ENCODE data around the gene ELF5.

Gene ELF5

GRCh38 chr11:34513682-34514449 is at the start of gene ELF5:
Gene ELF5, minus strand, starts transcription at chr11:34513794. Its CDS starts 8,045 bp downstream, at chr11:34505749.
- no peak for DNase-seq (ENCODE audit: low read depth)

GRCh38 chr11:34562976-34563375 is 49.4 kb upstream of the ELF5 start:
- no peak for DNase-seq (ENCODE audit: low read depth)

- no peak for DNase-seq (ENCODE audit: low read depth)
Measured at GRCh38 chr11:34560511-34560910, 46.9 kb upstream of the ELF5 start.

- DNase-seq (ENCODE audit: low read depth): no peak
Measured at GRCh38 chr11:34558673-34559072, 45.1 kb upstream of the ELF5 start.

GRCh38 chr11:34558211-34558610 is 44.6 kb upstream of the ELF5 start:
- no peak for DNase-seq (ENCODE audit: low read depth)

- DNase-seq (ENCODE audit: low read depth): no peak
Measured at GRCh38 chr11:34552270-34552669, 38.7 kb upstream of the ELF5 start.

- no peak for DNase-seq (ENCODE audit: low read depth)
Measured at GRCh38 chr11:34549271-34549670, 35.7 kb upstream of the ELF5 start.

GRCh38 chr11:34548278-34548677 is 34.7 kb upstream of the ELF5 start:
- DNase-seq (ENCODE audit: low read depth): no peak

- DNase-seq (ENCODE audit: low read depth): no peak
Measured at GRCh38 chr11:34546511-34547209, 33.1 kb upstream of the ELF5 start.

GRCh38 chr11:34542089-34542488 is 28.5 kb upstream of the ELF5 start:
- DNase-seq (ENCODE audit: low read depth): no peak

GRCh38 chr11:34540870-34541269 is 27.3 kb upstream of the ELF5 start:
- DNase-seq (ENCODE audit: low read depth): no peak

GRCh38 chr11:34537636-34538035 is 24.0 kb upstream of the ELF5 start:
- DNase-seq (ENCODE audit: low read depth): no peak

GRCh38 chr11:34536056-34536455 is 22.5 kb upstream of the ELF5 start:
- no peak for DNase-seq (ENCODE audit: low read depth)

GRCh38 chr11:34534826-34535225 is 21.2 kb upstream of the ELF5 start:
- no peak for DNase-seq (ENCODE audit: low read depth)

GRCh38 chr11:34531663-34532062 is 18.1 kb upstream of the ELF5 start:
- DNase-seq (ENCODE audit: low read depth): no peak

- DNase-seq (ENCODE audit: low read depth): no peak
Measured at GRCh38 chr11:34530545-34531234, 17.1 kb upstream of the ELF5 start.

GRCh38 chr11:34529643-34530042 is 16.0 kb upstream of the ELF5 start:
- DNase-seq (ENCODE audit: low read depth): no peak

- DNase-seq (ENCODE audit: low read depth): no peak
Measured at GRCh38 chr11:34528072-34528471, 14.5 kb upstream of the ELF5 start.

- no peak for DNase-seq (ENCODE audit: low read depth)
Measured at GRCh38 chr11:34525888-34526657, 12.5 kb upstream of the ELF5 start.

- DNase-seq (ENCODE audit: low read depth): no peak
Measured at GRCh38 chr11:34525098-34525497, 11.5 kb upstream of the ELF5 start.

GRCh38 chr11:34524696-34525095 is 11.1 kb upstream of the ELF5 start:
- DNase-seq (ENCODE audit: low read depth): no peak

- DNase-seq (ENCODE audit: low read depth): no peak
Measured at GRCh38 chr11:34523053-34523452, 9.5 kb upstream of the ELF5 start.

Measured in stimulated activated CD8-positive, alpha-beta memory T cell treated with anti-CD3 and anti-CD28 coated beads, Interleukin-12 subunit alpha, Interleukin-12 subunit beta, amount 100 ng/mL, for 1 hour (primary cell).